NCI-H1694 treated with DMSO at 0.1 percent for 48 hours (cell line): ENCODE measurements around the gene EEF1AKMT1.
"Not testable (repeated sequence)": the region's sequence is repeated elsewhere in the genome, so short reads cannot be mapped to it uniquely, and the experiment has no call there.

Experiments
- DNase-seq: peaks from one replicate; lab custom pipeline; 2025; lab: John Stamatoyannopoulos, UW

The EEF1AKMT1 gene

DNA sequence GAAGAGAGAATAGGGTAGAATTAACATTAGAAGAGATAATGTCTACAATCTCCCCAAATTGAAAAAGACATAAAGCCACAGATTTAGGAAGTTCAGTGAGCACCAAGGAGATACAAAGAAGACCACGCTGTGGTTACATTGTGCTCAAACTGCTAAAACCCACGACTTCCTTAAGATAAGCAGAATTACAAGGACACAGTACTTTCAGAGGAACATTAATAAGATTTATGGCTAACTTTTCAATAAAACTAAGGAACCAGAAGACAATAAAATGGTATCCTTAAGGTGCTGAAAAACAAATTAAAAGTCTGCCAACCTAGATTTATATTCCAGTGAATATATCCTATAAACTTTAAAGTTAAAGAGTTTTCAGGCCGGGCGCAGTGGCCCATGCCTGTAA lies 77.7 kb downstream of the EEF1AKMT1 start:
- DNase-seq, result no peak

DNA sequence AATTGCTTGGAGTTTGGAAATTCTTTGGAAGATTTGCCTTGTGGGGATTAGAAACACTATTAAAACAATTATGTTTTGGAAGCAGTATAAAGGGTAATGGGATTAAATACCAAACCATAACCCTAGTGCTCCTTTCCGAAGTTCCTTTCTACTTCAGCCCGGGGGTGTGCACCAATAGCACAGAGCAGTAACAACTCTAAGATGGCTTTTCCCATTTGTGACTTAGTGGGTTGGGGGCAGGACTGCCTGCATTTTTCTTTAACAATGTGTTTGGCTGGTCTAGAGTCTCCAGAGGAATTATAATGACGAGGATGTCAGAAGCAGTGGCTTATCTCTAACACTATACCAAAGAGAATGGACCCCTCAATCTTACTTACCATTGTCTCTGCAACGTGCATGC lies 82.1 kb downstream of the EEF1AKMT1 start:
- DNase-seq, result no peak

DNA sequence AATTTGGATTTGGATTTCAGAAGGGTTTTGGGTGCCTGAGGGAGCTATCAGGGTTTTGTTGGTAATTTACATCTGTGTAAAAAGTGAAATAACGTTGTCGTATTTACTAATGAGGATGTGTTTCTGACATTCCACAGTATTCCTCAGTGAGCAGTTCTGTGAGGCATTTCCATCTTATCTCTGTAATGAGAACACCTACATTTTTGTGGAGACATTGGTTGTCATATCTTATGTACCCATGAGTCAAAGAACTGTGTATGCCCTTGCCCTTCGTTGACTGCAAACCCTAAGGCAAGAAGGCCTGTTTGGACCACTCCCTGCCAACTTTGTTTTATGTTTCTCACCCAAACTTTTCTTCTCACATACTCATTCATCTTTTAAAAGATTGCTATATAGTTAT lies 84.5 kb downstream of the EEF1AKMT1 start:
- DNase-seq, result no peak

DNA sequence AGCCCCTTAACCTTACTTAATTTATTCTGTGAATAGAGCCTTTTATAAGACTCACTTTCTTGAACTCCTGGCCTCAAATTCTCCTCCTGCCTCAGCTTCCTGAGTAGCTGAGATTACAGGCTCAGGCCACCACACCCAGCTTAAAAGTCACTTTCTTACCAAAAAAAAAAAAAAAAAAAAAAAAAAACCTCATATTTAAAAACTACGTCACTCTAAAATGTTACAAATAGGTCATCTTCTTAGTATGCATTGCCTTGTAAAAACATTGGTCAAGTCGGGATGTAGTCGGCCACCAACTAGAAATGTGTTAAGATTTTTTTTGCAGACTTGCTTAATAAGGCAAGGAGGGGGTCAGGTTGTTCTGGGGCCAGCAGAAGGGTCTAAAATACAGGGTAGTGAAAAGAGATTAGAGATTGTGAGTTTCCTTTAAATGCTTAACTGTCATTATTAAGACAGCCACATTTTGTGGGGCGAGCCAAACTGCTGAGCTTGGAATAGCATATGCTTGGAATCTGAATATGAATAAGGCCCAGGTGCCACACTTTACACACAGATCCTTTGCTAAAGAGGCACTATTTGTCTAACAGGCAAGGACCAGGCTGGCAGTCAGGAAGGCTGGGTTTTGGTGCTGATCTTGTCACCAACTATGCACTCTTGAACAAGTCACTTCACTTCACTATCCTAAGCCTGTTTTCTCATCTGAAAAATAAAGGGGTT lies 86.7 kb downstream of the EEF1AKMT1 start:
- DNase-seq, result no peak

DNA sequence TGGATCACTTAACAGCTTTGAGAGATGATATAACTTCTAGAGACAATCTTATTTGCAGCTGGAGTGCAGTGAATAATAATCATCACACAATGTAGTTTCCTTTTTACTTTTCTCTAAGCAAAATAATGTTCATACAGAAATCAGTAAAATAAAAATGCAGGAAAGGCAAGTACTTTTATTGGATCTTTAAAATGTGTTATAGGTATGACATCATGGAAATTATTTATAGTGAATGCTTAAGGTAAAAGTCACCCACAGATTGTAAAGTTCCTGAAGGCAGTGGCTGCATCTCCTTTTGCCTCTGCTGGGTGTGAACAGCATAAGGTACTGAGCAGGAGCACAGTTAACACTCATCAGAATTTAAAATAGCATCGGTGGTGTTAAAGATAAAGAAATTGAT lies 87.6 kb downstream of the EEF1AKMT1 start:
- no peak for DNase-seq

DNA sequence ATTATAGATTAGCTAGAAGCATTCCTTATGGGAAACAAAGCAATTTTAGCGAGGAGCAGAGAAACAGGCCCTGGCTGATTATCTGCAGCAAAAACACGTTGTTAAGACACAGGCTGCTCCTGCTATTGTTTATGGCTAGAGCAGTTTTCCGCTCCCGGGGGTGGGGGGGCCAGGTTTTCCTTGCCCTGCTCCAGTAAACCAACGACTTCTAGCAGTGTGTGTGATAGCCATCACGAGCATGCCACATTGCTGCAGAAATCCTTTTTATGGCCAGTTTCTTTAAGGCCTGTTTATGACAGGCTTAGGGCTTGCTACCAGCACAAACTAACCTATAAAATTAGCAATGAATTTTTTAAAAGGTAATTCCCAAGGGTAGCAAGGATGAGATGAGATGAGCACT lies 88.7 kb downstream of the EEF1AKMT1 start:
- DNase-seq, result no peak

DNA sequence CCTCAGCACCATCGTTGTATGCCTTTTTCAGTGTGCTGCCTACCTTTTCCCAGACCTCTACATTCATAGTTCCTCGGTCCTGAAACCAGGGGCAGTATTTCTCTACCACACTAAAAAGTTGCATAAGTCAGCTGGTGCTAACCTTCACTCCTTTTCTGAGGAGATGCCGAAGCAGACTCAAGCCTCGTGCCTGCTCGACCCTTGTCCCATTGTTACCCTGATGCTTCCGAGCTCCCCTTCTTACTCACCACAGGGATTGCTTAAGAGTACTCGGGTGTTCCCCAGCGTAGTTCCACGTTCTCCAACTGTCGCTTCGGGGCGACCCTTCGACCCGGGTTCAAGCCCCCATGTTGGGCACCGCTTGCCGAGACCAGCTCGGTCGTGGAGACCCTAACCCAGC lies 89.2 kb downstream of the EEF1AKMT1 start:
- no peak for DNase-seq

DNA sequence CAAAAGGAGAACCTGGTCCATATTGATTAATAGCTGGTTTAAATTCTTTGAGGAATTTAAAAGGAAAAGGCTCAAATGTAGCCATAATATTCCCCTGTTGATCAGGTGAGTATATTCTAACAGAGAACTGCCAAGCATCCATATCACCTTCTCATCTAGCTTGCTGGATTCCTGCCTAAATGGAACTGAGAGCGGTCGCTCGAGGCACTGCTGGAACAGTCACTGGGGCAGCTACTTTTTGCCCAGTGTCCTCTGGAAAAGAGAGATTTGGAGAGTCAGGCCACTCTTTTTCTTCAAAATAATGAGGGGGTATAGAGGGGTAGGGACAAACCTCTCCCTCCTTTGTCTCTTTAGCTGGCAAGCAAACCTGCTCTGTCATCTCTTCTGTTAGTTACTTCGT lies 89.7 kb downstream of the EEF1AKMT1 start:
- no peak for DNase-seq

DNA sequence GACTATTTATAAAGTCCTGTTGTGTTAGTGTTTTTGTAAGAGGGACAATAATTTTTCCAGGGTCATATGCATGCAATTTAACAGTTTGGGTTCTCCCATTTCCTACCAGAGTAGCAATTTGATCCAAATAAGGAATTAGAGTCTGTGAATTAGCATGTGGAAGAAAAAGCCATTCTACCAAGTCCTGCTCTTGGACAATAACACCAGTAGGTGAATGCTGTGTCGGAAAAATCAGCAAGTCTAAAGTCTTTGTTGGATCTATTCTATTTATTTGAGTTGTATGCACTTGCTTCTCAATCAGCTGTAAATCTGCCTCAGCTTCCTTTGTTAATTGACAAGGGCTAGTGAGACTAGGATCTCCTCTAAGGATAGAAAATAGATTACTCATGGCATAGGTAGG lies 91.7 kb downstream of the EEF1AKMT1 start:
- no peak for DNase-seq

DNA sequence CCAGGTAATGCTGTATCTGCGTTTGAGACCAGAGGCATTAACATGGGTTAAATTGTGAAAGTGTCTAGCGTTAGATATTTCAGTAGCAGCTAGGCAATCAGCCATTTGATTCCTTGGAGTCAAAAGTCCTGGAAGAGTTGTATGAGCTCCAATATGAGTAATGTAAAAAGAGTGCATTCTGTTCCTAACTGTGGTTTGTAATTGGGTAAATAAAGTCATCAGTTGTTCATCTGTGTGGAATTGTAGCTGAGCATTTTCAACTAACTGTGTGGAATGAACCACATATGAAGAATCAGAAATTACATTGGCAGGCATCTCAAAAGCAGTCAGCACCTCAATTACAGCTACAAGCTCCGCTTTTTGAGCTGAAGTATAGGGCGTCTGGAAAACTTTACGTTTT lies 92.3 kb downstream of the EEF1AKMT1 start:
- DNase-seq, result not testable (repeated sequence)

DNA sequence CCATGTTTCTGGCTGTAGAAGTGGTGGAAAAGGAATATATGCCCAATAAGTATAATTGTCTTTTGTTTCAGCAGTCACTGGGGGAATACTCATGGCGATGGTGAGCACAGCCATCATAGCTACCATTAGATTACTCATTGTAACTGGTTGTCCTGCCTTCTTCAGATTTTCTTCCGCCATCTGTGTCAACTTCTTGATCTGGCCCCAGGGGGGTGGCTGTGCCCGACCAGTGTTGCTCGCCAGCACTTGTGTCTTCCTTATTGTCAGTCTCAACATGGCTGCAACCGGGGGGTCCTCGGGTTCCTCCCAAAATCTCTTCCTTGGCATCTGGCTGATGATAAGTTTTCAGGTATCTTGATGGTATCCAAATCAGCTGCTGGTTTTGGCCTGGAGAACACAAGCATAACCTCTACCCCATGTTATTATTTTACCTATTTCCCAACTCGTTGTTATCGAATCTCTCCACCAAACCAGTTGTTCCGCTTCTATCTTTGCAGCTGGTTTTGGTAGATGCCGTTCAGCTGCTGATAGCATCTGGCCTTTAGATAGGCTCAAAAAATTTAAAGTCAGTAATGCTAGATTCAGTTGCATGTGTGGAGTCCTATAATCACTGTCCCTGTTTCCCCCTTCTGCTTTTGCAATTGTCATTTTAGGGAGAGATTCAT lies 93.2 kb downstream of the EEF1AKMT1 start:
- DNase-seq, result no peak

DNA sequence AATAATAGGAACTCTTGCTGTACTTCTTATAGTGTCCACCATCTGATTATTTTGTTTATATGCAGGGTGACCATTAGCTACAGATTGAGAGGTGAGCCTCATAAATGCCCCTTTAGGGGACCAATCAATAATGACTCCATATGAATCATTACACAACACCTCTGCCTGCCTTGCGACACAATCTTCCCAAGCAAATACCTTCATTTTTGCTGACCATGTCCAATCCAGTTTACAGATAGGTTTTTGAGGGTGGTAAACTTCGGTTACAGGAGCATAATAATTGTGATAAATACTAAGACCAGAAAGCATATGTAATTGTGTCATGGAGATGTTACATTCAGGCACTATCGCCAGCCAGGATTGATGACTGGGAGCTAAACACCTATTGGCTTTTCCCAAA lies 93.9 kb downstream of the EEF1AKMT1 start:
- DNase-seq, result no peak
